HL-60 (cell line): ENCODE results near the gene CASTOR1.

ENCODE experiments used
- CTCF ChIP-seq: IDR thresholded peaks from one replicate; pipeline ENCODE4 v1.5.1; 2011; ENCODE audit warnings: low read length, control low read depth, inconsistent platforms; ENCODE audit not compliant: insufficient read depth
- GABPA ChIP-seq: IDR thresholded peaks from 2 replicates; pipeline ENCODE4 v1.6.1; 2012; ENCODE audit warnings: low read depth
- POLR2AphosphoS5 ChIP-seq: IDR thresholded peaks from 2 replicates; pipeline ENCODE4 v1.6.1; 2012; ENCODE audit warnings: low read depth
- REST ChIP-seq: IDR thresholded peaks from 2 replicates; pipeline ENCODE4 v1.6.1; 2012; ENCODE audit warnings: low read depth; ENCODE audit not compliant: insufficient replicate concordance
- SPI1 ChIP-seq: IDR thresholded peaks from 2 replicates; pipeline ENCODE4 v1.6.1; 2012; ENCODE audit warnings: low read depth, mild to moderate bottlenecking, borderline replicate concordance

- no peak for TF ChIP-seq POLR2AphosphoS5
- TF ChIP-seq CTCF, result no peak
- TF ChIP-seq GABPA, result no peak
- TF ChIP-seq REST, result no peak
- TF ChIP-seq SPI1, result no peak
These were observed 10.0 kb upstream of the CASTOR1 start for GRCh38 chr22:30299322-30299721.
